HG02884 (cell line): ENCODE measurements around the gene NALCN.

Experiments used
- ATAC-seq: cut with Tn5 transposase; IDR thresholded peaks from one replicate; pipeline ENCODE4 v1.9.1; 2021; ENCODE audit warnings: mild to moderate bottlenecking, moderate library complexity; ENCODE audit not compliant: unreplicated experiment

Gene NALCN

GRCh38 chr13:101416181-101417042 lies at the start of gene NALCN:
TSS of gene NALCN (minus strand) at chr13:101416508. CDS start at chr13:101399126, 17,382 bp downstream.
- ATAC-seq: no peak

GRCh38 chr13:101465877-101466276 lies 49.6 kb upstream of the NALCN start:
- ATAC-seq: no peak

- no peak for ATAC-seq
Observed at GRCh38 chr13:101457176-101457575, 40.9 kb upstream of the NALCN start.

DNA sequence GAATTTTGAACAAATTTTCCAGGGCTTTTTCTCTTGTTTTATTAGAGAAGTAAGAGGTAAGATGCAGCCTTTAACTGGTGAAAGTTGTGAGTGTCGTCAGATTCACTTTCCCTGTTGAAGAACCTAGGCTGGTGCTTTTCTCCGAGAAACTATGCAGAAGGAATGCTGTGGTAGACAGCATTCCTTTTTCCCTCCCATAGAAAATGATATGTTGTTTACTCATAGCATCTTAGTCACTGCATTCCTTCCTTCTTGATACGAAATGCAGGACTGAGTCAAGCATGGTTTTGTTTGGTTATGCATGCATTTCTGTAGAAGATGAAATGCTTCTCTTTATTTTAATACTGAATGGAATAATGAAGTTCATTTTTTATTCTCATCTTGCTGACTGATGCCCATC lies 39.6 kb upstream of the NALCN start:
- ATAC-seq: no peak

- ATAC-seq: no peak
Observed at GRCh38 chr13:101454767-101455166, 38.5 kb upstream of the NALCN start.

- ATAC-seq: no peak
Observed at GRCh38 chr13:101453784-101454201, 37.5 kb upstream of the NALCN start.

DNA sequence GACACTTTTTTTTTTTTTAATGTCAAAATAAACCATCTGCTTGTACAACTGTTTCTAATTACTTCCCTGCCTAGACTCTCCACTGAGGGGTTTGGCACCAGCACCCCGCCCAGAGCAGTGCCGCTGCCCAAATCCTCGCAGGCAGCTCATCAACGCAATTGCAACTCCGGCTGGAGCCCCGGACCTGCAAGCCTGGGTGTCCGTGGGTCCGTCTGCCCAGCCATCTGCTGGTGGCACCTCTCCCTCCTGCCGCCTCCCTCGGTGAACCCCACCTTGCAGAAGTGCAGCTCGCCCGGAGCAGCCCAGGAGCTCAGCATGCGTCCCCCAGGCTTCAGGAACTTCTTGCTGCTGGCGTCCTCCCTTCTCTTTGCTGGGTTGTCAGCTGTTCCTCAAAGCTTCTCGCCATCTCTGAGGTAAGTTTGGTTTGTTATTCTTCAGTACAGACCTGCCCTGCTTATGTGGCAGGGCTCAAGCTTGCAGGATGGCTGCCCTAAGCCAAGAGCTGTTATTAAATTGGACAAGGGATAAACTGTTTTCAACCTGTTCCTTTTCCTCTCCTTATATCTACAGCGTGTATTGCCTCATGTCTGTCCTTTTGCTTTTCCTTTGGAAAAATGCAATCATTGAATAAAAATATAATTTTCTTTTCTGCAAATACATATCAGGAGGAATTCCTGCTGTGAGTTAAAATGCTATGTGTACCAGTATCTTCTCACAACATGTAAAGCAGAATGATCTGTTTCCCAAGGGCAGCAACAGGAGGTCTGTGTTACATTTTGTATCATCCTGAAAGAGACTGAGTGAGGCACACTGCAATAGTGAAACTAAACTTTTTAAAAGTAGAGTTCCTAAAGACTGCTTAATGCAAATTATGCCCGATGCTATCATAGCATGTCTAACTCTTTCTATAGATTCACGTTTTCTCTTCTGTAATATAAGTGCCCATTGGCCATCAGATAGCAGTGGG lies 36.5 kb upstream of the NALCN start, which contains the start of gene ITGBL1:
TSS of gene ITGBL1 (plus strand) at position 157 of the 967 bp plus-strand sequence. CDS start at position 316, 159 bp downstream.
- ATAC-seq: peak; percentile 80

- ATAC-seq: no peak
Observed at GRCh38 chr13:101451641-101452040, 35.3 kb upstream of the NALCN start.

DNA sequence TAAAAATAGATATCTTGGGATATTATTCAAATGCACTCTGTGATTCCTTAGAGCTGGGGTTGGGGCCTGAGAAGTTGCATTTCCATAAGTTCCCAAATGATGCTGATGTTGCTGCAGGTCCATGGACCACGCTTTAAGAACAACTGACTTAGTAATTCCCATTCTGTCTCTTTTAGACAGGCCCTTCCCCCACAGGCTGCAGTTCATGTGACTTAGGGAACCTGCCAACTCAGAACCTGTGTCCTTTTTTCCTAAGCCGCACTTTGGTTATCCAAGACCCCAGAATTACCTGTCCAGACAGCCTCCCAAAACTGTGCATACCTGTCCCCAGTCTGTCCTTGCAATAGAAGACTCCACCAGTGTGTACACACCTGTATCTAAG lies 34.4 kb upstream of the NALCN start:
- ATAC-seq: no peak

DNA sequence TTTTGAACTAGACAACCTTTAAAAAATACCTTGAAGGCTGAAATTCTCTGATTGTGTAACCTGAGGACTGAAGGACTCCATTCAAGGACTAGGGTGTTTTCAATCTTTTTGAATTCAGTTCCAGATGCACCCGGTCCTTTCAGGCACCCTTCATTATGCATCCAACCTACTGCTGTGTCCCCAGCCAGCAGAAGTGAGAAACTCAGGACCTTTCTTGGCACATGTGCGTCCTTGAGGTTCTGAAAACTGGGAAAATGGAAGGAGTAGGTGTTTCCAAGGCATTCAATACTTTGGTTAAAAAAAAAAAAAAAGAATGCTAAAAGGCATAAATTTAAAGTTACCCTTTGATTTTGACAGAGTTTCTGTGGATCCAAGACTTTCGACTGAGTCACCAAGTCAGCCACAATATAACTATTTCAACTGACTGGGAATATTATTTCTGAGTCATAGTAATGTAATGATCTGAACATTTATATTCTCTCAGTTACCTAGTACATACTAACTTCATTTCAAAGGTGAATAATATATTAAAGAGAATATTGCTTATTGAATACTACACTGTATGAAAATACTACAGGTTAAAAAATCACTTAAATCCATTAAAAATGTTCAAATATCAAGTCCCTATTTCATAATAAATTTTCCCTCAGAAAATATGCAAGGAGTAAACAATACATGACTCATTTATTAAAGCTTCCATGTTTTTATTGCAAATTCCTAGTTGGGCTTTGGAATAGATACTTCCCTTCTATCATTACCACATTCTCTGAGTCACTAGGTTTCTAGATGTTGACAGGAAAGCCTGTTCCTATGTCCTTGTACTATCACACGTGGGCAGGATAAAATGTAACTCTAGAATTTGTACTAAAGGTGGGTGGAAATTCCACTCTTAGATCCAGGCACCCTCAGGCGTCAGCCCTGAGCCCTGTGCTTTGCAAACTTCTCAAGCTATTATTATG lies 33.8 kb upstream of the NALCN start:
- ATAC-seq: no peak

DNA sequence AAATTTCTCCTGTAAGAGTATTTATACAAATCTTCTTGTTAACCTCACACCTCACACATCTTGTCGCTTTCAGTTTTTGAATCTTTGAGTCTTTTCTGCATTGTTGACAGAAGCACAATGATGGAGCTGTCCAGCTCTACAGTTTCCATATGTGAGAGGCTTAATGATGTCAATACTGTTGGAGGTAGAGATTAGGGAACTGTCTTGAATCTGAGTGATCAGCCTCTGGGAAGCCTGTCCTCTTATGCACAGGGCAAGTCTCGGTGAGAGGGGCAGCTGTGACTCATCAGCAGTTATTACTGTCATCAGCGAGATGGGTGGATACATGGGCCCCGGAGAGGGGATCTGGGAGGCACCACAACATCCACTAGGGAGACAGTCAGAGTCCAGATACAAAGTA lies 31.5 kb upstream of the NALCN start:
- no peak for ATAC-seq

DNA sequence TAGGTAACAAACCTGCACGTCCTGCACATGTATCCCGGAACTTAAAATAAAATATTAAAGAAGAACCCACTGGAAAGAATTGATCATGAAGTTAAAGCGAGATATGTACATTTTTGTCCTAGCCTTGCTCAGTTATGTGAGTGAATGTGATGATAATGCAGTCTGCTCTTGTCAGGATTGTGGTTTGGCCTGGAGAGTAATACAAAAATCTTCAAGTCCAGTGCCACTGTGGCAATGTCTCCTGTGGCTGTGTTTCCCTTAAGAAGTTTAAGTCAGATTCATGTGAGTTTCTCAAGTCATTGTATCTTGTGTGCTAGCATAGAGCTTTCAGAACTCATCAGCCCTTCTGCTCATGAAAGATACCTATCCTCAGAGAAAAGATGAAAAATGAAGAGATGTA lies 18.2 kb upstream of the NALCN start:
- no peak for ATAC-seq

DNA sequence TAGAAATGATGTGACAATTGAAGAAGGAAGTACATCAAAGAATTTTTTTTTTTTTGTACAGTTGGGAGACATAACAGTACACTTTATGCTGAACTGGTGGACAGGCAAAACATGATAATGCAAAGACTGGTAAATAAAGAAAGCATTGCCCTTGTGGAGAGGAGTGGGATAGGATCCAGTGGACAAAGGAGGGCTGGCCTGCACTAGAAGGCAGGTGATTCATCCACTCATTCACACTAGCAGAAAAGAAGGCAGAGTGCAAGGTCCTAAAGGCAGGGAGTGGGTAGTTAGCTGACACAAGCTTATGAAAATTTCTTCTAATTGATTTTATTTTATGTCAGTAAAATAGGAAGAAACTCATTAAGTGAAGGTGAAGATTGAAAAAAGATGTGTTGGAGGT lies 17.6 kb upstream of the NALCN start:
- ATAC-seq: no peak

DNA sequence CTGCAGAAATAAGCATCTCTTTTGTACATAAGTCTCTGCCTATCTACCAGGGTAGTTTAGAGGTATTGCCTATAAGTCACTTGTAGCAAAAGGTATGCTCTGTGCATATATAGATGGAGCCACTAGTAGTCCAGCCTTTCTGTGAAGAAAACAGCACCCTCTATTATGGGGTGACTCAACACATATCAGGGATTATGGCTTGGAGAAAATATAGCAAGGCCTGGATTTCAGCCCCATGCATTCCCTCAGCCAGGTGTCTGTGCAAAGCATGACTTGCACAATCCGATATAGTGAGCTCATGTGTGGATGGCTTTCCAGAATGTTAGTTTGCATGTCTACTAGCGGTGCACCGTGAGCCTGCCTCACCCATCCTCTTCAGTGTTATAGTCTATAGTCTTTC lies 13.4 kb upstream of the NALCN start:
- no peak for ATAC-seq

GRCh38 chr13:101425623-101426022 lies 9.3 kb upstream of the NALCN start:
- no peak for ATAC-seq

DNA sequence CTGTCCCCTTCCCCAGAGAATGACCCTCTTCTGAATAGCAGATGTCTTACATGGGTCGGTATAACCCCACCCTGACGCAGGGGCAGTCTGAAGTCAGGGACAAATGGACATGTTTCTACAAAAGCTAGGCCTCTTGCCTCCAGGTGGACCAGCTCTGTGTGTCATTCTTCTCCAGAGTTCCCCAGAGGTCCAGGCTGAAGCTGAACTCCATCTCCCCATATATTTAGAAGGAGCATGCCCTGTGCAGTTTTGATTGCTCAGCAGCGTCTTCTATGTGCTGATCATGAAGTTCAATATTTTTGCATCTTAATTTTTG lies 8.8 kb upstream of the NALCN start:
- ATAC-seq: no peak

DNA sequence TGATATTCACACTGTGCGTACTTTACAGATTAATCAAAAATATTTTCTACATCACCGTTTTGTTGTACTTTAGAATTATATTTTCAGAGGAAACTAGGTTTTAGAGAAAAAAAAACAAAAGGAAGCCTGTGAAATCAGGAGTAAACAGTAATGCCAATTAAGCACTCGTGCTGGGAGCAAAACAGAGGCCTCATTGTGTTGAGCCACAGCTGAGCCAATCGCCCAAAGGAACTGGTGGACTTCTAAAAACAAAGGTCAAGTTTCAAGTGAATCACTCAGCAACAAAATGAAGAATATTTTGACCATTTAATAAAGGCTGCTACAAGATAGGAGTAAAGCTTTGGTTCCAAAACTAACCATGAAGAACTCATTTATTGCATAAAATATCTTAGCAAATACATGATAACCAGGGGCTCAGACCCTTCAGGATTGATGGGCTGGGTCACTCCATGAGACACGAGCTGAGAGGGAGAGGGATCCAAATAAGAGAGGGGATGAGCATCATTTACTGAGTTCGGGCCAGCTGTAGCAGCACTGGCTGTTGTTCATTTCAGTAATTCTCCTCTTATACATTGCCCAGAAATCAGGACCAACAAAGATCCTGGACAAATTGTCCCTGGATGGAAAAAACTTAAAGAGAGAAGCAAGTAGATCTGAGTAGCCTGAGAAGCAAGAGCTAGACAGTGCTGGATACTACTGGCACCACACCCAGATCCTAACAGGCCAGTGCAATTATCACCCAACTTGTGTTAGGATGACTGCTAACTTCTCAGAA lies 8.3 kb upstream of the NALCN start:
- no peak for ATAC-seq

- no peak for ATAC-seq
Observed at GRCh38 chr13:101423872-101424271, 7.6 kb upstream of the NALCN start.

GRCh38 chr13:101417501-101417900 lies 1.2 kb upstream of the NALCN start:
- no peak for ATAC-seq

DNA sequence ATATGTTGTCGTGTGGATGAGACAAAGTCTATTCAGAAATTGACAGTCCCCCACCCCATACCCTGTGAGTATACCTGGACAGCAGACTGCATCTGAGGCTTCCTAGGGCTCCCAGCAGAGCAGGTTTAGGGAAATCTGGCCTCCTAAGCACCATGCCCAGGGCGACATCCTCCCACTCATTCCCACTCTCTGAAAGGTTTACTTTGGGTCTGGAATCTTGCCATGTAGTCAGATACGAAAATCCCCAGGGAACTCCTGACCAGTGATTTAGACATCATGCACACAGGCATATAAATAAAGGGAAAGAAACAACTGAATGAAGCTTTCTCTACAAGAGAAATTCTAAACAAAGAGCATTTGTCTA lies 717 bp upstream of the NALCN start:
- no peak for ATAC-seq
